Measurements from ENCODE around the gene KRTAP9-9.
"Not testable (repeated sequence)": the region's sequence is repeated elsewhere in the genome, so short reads cannot be mapped to it uniquely, and the experiment has no call there.

The KRTAP9-9 gene

DNA sequence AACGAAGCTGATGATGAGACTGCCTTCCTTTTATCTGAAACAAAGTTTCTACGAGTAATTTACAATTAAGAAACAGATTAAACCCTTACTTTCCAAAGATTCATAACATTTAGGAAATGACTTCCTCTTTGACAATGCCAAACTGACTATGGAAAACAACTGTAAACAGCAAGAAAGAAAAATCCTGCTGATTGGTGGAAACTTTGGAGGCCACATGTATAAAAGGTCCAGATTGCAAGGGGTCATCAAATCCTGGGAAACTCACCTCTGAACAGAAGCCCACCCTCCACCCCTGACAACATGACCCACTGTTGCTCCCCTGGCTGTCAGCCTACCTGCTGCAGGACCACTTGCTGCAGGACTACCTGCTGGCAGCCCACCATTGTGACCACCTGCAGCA is 9.9 kb downstream of the KRTAP9-9 start, which contains the start of gene KRTAP9-6:
Gene KRTAP9-6, plus strand, starts transcription at position 301 of the 400 bp plus-strand sequence. Its CDS starts 0 bp downstream, at position 301.
- no peak for DNase-seq (ENCODE audit: low spot score)

GRCh38 chr17:41267711-41268110 is 12.5 kb downstream of the KRTAP9-9 start:
- no peak for DNase-seq (ENCODE audit: low spot score)

DNA sequence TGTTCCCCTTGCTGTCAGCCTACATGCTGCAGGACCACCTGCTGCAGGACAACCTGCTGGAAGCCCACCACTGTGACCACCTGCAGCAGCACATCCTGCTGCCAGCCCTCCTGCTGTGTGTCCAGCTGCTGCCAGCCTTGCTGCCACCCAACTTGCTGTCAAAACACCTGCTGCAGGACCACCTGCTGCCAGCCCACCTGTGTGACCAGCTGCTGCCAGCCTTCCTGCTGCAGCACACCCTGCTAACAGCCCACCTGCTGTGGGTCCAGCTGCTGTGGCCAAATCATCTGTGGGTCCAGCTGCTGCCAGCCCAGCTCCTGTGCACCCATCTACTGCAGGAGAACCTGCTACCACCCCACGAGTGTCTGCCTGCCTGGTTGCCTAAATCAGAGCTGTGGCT is 16.1 kb downstream of the KRTAP9-9 start:
- not testable (repeated sequence) for DNase-seq (ENCODE audit: low spot score)

DNA sequence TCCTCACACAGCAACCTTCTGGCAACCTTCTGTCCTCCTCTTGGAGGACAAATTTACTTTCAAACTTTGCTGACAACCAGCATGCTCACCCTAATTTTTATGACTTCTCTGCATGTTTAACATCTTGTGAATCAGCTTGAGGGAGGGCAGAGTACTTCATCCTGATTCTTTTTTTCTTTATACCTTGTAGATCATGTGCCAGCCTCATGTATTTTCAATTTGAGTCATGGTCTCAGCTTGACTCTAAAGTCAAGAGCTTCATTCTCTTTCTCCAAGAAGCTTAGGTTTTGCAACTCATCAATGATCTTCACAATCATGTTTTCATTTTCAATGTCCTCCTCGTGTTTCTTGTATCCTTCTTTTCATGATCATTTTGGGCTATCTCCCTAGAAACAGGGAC is 16.7 kb downstream of the KRTAP9-9 start:
- no peak for DNase-seq (ENCODE audit: low spot score)

DNA sequence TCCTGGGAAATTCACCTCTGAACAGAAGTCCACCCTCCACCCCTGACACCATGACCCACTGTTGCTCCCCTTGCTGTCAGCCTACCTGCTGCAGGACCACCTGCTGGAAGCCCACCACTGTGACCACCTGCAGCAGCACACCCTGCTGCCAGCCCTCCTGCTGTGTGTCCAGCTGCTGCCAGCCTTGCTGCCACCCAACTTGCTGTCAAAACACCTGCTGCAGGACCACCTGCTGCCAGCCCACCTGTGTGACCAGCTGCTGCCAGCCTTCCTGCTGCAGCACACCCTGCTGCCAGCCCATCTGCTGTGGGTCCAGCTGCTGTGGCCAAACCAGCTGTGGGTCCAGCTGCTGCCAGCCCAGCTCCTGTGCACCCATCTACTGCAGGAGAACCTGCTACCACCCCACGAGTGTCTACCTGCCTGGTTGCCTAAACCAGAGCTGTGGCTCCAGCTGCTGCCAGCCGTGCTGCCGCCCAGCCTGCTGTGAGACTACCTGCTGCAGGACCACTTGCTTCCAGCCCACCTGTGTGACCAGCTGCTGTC is 20.5 kb downstream of the KRTAP9-9 start, which contains the start of gene KRTAP9-7:
Gene KRTAP9-7, plus strand, starts transcription at position 51 of the 543 bp plus-strand sequence. Its CDS starts 0 bp downstream, at position 51.
- DNase-seq (ENCODE audit: low spot score): not testable (repeated sequence)

DNA sequence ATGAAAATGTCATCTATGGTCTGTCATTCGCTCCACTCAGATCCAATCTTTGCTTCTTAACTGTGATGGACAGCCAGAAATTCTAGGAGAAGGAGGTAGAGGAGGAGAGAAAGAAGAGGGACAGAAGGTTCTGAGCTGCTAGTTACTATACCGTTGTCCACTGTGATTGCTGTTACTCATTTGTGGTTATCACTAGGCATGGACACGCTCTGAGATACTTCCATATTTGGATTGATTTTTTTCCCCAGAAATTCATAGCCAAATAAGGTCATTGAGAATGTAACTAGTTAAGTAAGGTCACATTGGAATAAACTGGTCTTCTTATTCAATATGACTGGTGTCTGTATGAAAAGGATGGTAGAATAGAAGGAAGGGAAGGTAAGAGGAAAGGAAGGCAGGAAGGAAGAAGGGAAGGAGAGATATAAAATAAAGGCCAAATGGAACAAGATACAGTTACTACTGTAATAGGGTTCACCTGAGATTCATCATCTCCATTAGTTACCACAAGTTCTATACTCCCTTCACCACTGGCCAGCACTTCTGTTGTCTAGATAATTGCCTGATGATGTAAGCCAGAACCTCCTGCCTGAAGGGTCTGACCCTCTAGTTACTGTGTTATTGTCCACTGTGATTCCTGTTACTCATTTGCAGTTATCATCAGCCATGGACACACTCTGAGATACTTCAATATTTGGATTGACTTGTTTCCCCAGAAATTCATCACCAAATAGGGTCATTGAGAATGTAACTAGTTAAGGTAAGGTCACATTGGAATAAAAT is 23.2 kb downstream of the KRTAP9-9 start:
- no peak for DNase-seq (ENCODE audit: low spot score)

- no peak for DNase-seq (ENCODE audit: low spot score)
Observed at GRCh38 chr17:41284043-41284442, 28.9 kb downstream of the KRTAP9-9 start.

- DNase-seq (ENCODE audit: low spot score): no peak
Observed at GRCh38 chr17:41284546-41284945, 29.4 kb downstream of the KRTAP9-9 start.

DNA sequence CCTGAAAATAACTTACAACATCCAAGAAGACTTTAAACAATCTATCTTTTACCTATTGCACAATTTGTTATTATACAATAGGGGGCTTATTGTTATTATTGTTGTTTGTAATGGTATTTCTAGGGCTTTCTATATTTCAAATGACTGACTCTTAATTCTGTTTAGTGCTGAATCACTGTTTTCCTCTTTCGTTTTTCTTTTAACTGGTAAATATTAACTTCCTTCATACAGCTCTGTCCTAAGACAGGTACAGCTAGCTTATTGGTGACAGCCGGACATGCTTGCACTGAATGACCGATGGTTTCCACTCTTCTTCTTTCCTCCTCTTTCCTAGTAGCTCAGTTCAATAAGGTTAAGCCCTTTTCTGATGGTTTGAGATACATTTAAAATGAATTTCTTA is 31.9 kb downstream of the KRTAP9-9 start:
- no peak for DNase-seq (ENCODE audit: low spot score)

GRCh38 chr17:41294016-41294415 is 38.8 kb downstream of the KRTAP9-9 start:
- DNase-seq (ENCODE audit: low spot score): no peak

GRCh38 chr17:41296846-41297245 is 41.7 kb downstream of the KRTAP9-9 start:
- no peak for DNase-seq (ENCODE audit: low spot score)

- DNase-seq (ENCODE audit: low spot score): no peak
Observed at GRCh38 chr17:41298458-41299135, 43.4 kb downstream of the KRTAP9-9 start.

- no peak for DNase-seq (ENCODE audit: low spot score)
Observed at GRCh38 chr17:41301204-41301790, 46.1 kb downstream of the KRTAP9-9 start.

- no peak for DNase-seq (ENCODE audit: low spot score)
Observed at GRCh38 chr17:41301916-41302901, 47.0 kb downstream of the KRTAP9-9 start, which contains the start of gene KRTAP29-1. KRTAP29-1 (minus strand) TSS chr17:41302851; CDS start chr17:41302851, 0 bp downstream.

DNA sequence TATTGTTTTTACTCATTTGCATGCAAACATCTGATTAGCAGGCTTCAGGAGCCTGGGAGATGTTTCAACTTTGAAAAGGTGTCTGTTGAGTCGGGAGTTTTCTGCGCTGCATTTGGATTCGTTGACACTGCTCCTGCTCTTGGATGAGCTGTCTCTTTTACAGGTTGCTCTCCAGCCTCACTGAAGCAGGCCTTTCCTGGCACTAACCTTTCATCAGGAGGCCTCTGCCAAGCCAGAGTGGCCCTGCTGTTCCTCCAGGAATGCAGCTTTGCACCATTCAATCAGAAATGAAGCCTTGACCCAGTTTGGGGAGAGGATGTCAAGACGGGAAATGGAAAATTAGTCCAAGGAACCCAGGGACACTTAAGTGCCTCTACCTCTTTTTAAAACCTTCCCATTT is 47.8 kb downstream of the KRTAP9-9 start:
- no peak for DNase-seq (ENCODE audit: low spot score)

DNA sequence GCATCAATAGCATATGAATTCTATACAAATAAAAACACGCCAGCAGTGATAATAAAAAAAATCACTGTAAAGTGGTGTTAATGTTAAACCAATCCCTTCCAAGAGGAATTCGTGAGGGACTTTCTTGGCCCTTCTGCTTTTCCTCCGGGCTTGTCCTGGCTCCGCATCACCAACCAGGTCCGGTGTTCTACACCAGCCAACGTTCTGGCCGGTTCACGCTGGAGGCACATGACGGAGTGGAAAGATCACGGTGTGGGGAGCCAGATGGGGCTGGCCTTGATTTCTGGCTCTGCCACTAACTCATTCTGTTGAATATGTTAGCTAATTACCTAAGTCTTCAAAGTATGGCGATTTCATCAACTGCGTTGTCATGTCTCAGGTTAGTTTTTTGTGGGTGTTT is 48.9 kb downstream of the KRTAP9-9 start:
- no peak for DNase-seq (ENCODE audit: low spot score)
